Measurements from ENCODE around the gene BRWD1.

GRCh38 chr21:39319251-39319756 lies 5.9 kb upstream of the BRWD1 start:
- TF ChIP-seq CTCF (IDR thresholded peaks at IDR 0.05) (no peak), POLR2A (IDR thresholded peaks at IDR 0.05) (no peak)
